Naive thymus-derived CD8-positive, alpha-beta T cell (primary cell): ENCODE results near the gene CA14. TPM values are rescaled to one million over a fixed set of nuclear protein-coding genes. Genes with fewer than 3 reads are reported as not detected.
A peak's percentile ranks its signal among the peaks of the same experiment; 100 is the strongest.
"Not testable (repeated sequence)": the region's sequence is repeated elsewhere in the genome, so short reads cannot be mapped to it uniquely, and the experiment has no call there.

Source experiments
- ATAC-seq, 2 donors: fragments of 150-1000 bp; cut with Tn5 transposase in 1 of 2; sonication (Bioruptor Pico), chemical (Tn5 transposase) in 1 of 2; 1 replicate in 1 of 2; 2 replicates in 1 of 2; pipeline ENCODE4 v1.10.0; 2021; ENCODE audit warnings: mild to moderate bottlenecking in 2 of 2, moderate library complexity in 2 of 2
- POLR2A ChIA-PET: fragments of 350-600 bp; sonication (Branson Sonifier 250); formaldehyde crosslinking; loops from one replicate; lab custom pipeline; 2021; ENCODE audit warnings: antibody characterized with exemption; lab: Charles Lee
- DNase-seq, 10 donors: peaks; one replicate each; pipeline versions ENCODE4 v3.0.0 to v3.0.0-alpha.2; 2020 to 2022
- H3K27ac Mint-ChIP-seq, 10 donors: one replicate each; pipeline ENCODE4 v1.8.0; 2020 to 2022; ENCODE audit warnings: mild to moderate bottlenecking in 10 of 10, mixed read lengths in 10 of 10, moderate library complexity in 4 of 10, inconsistent platforms in 1 of 10
- H3K27me3 Mint-ChIP-seq, 5 donors: one replicate each; pipeline ENCODE4 v1.8.0; 2021 to 2022; ENCODE audit warnings: mixed read lengths in 5 of 5
- H3K36me3 Mint-ChIP-seq, 3 donors: one replicate each; pipeline ENCODE4 v1.8.0; 2020 to 2022; ENCODE audit warnings: mixed read lengths in 3 of 3, mild to moderate bottlenecking in 2 of 3, inconsistent platforms in 1 of 3
- H3K4me1 Mint-ChIP-seq, 4 donors: one replicate each; pipeline ENCODE4 v1.8.0; 2021 to 2022; ENCODE audit warnings: mixed read lengths in 4 of 4
- H3K4me3 Mint-ChIP-seq, 10 donors: one replicate each; pipeline ENCODE4 v1.8.0; 2020 to 2022; ENCODE audit warnings: mild to moderate bottlenecking in 10 of 10, mixed read lengths in 10 of 10, moderate library complexity in 6 of 10, inconsistent platforms in 1 of 10
- H3K9me3 Mint-ChIP-seq, 9 donors: one replicate each; pipeline ENCODE4 v1.8.0; 2020 to 2022; ENCODE audit warnings: mixed read lengths in 9 of 9, mild to moderate bottlenecking in 3 of 9, inconsistent platforms in 1 of 9, moderate library complexity in 1 of 9
- polyA plus RNA-seq, 3 donors: library from polyadenylated mRNA; unstranded; fragments of 300-500 nt; fragmentation: Illumina TruSeq; gene quantifications; one replicate each; pipeline ENCODE4 v1.2.3, GENCODE V29; 2021
- total RNA-seq, 8 experiments: library from RNA in 2 of 8; stranded (reverse) in 2 of 8; gene quantifications; one replicate each; pipeline ENCODE4 v1.2.3 and lab custom pipeline; 2021 to 2026

The CA14 gene
- total and polyA plus RNA-seq, 5 experiments from 2014 or later = 0.20 to 1.0 (median 0.37) TPM; not detected in 2

DNA sequence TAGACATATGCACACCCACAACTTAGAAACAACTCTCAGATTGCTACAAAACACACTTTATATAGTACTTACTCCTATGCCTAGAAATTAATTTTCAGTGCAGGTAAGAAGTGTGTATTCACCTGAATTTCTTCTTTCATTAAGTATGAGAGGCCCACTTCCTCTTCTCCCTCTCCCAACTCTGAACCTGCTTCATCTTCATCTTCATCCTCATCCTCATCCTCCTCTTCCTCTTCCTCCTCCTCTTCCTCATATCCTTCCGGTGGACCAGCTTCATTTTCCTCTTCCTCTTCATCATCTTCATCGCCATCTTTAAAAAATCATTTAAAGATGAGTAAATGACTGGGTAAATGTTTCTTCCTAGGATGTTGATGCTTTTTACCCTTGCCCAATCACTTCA, 31.1 kb upstream of the CA14 start:
- peaks cover 5 to 83% (median 15%) of the 10 kb centered on the region in 3 donors for H3K36me3 Mint-ChIP-seq
- no peaks in the 10 kb centered on the region for H3K9me3 Mint-ChIP-seq
- ATAC-seq = no peak
- no peak overlapping the region for H3K4me3 Mint-ChIP-seq
- peaks cover 0 to 8% (median under 1%) of the 10 kb centered on the region in 4 donors for H3K4me1 Mint-ChIP-seq
- DNase-seq = no peak
- H3K27me3 Mint-ChIP-seq = no peaks in the 10 kb centered on the region
- POLR2A ChIA-PET = no interaction called here
- peak overlapping the region in 6 of 10 donors; percentile 5 to 63 (median 16) for H3K27ac Mint-ChIP-seq

DNA sequence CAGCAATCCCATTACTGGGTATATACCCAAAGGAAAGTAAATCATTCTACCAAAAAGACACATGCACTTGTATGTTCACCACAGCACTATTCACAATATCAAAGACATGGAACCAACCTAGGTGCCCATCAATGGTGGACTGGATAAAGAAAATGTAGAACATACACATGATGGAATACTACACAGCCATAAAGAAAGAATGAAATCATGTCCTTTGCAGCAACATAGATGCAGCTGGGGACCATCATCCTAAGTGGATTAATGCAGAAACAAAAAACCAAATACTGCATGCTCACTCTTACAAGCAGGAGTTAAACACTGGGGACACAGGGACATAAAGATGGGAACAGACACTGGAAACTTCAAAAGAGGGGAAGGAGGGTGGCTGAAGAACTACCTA, 30.3 kb upstream of the CA14 start:
- H3K4me1 Mint-ChIP-seq = peaks cover 0 to 8% (median under 1%) of the 10 kb centered on the region in 4 donors
- no peak for DNase-seq
- H3K9me3 Mint-ChIP-seq = no peaks in the 10 kb centered on the region
- H3K4me3 Mint-ChIP-seq = no peak overlapping the region
- peak overlapping the region in 2 of 10 donors; percentile 20 to 55 for H3K27ac Mint-ChIP-seq
- POLR2A ChIA-PET = no interaction called here
- peaks cover 5 to 80% (median 13%) of the 10 kb centered on the region in 3 donors for H3K36me3 Mint-ChIP-seq
- H3K27me3 Mint-ChIP-seq = no peaks in the 10 kb centered on the region
- no peak for ATAC-seq

DNA sequence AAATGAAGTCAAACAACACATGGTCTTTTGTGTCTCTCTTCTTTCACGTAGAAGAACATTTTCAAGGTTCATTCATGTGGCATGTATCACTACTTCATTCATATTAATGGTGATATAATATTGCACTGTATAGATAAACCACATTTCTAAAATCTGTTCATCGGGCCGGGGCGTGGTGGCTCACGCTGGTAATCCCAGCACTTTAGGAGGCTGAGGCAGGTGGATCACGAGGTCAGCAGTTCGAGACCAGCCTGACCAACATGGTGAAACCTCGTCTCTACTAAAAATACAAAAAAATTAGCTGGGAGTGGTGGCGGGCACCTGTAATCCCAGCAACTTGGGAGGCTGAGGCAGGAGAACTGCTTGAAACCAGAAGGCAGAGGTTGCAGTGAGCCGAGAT, 29.3 kb upstream of the CA14 start:
- H3K27me3 Mint-ChIP-seq, DNase-seq, ATAC-seq, H3K9me3 Mint-ChIP-seq, H3K4me3 Mint-ChIP-seq: not testable (repeated sequence)
- Mint-ChIP-seq H3K36me3 (peaks cover 5 to 77% (median 13%) of the 10 kb centered on the region in 3 donors), H3K27ac (peak overlapping the region in 1 of 10 donors; percentile 4), H3K4me1 (peaks cover 0 to 14% (median 5%) of the 10 kb centered on the region in 4 donors)
- POLR2A ChIA-PET = interaction anchor here (0.7 kb wide), 1 partner anchor 145 kb away, joined by 4 read pairs; no protein-coding TSS in a partner anchor

DNA sequence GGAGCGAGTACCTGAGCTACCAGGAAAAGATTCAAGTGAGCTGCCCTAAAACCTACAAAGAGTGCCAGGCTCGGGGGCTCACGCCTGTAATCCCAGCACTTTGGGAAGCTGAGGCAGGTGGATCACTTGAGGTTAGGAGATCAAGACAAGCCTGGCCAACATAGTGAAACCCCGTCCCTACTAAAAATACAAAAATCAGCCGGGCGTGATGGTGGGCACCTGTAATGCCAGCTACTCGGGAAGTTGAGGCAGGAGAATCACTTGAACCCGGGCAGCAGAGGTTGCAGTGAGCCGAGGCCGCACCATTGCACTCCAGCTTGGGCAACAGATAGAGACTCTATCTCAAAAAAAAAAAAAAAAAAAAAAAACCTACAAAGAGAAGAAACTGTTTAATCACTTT, 24.7 kb upstream of the CA14 start:
- H3K4me3 Mint-ChIP-seq = peak overlapping the region in 6 of 10 donors; percentile 8 to 98 (median 22)
- peak overlapping the region in 8 of 10 donors; percentile 56 to 99 (median 96) for H3K27ac Mint-ChIP-seq
- ATAC-seq, H3K27me3 Mint-ChIP-seq, DNase-seq, H3K9me3 Mint-ChIP-seq: not testable (repeated sequence)
- POLR2A ChIA-PET = interaction anchor here (0.6 to 4.8 kb wide), 6 partner anchors 19 to 345 kb away, joined by 4 to 46 read pairs (median 10); partner anchors contain the start of genes PLEKHO1 and RPRD2
- peaks cover 11 to 21% (median 20%) of the 10 kb centered on the region in 4 donors for H3K4me1 Mint-ChIP-seq
- peaks cover 0 to 31% (median 2%) of the 10 kb centered on the region in 3 donors for H3K36me3 Mint-ChIP-seq

DNA sequence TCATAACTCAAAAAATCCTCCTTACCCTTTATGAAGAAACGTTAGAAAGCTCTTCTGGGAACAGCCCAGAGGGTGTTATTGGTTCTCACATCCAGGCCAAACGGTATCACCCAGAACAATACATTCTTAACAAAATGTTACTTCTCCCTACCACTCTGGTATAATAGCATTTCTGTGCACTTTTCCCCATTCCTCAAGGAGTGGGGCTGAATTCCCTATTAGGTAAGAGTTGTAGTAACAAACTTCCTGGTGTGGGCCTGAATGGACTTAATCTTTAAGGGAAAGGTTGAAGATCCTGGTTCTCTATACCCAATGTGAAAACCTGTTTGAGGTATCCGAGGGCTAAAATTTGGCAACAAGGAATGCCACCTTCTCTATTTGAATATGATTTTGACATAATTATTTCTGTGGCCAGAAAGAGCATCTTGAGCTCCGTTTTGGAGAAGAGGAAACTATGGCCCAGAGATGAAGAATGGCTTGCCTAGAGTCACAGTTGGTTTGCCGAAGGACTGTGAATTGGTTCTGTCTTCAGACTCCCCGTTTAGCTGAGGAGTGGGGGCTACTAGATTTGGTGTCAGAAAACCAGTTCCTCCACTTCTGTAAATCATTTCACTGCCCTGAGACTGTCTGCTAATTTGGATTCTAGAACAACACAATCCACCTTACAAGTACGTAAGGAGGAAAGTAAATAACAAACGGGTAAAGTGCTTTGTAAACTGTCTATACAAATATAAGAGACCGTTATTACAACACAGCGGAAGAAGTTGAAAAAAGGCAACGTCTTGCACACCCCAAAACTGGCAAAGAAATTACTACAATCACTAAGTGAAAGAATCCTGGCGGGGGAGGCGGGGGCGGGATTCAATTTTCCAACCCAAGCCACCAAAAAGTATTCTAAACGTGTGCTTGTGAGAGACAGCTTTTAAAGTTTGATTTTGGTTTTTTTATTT, 23.9 kb upstream of the CA14 start:
- Mint-ChIP-seq H3K27me3 (no peaks in the 10 kb centered on the region), H3K36me3 (peaks cover 0 to 24% (median 0%) of the 10 kb centered on the region in 3 donors), H3K27ac (peak overlapping the region in 8 of 10 donors; percentile 93 to 99 (median 98)), H3K4me3 (peak overlapping the region in 6 of 10 donors; percentile 91 to 98 (median 98)), H3K9me3 (no peaks in the 10 kb centered on the region), H3K4me1 (peaks cover 11 to 21% (median 20%) of the 10 kb centered on the region in 4 donors)
- POLR2A ChIA-PET = interaction anchor here (0.6 to 4.8 kb wide), 20 partner anchors 13 to 1167 kb away, joined by 3 to 46 read pairs (median 4); partner anchors contain the start of genes APH1A, PLEKHO1 and RPRD2
- DNase-seq (peak in 6 of 10 donors; percentile 7 to 35 (median 22)), ATAC-seq (no peak)

DNA sequence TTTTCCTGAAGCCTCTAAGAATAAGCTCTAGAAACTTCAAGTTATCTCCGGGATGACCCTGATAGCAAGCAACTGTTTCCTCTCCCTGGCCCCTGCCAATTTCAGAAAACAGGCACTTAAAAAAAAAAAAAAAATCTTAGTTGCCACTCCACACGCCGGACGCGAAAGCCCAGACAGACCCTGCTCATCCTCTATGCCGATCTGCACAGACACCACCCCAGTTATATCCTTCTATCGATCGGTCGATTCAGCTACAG, 23.3 kb upstream of the CA14 start:
- POLR2A ChIA-PET = interaction anchor here (0.6 to 4.8 kb wide), 21 partner anchors 14 to 1166 kb away, joined by 3 to 46 read pairs (median 4); partner anchors contain the start of genes APH1A, PLEKHO1 and RPRD2
- ATAC-seq (no peak), DNase-seq (no peak)
- Mint-ChIP-seq H3K9me3 (no peaks in the 10 kb centered on the region), H3K27ac (peak overlapping the region in 8 of 10 donors; percentile 93 to 99 (median 98)), H3K36me3 (peaks cover 0 to 18% (median 0%) of the 10 kb centered on the region in 3 donors), H3K27me3 (no peaks in the 10 kb centered on the region), H3K4me3 (peak overlapping the region in 6 of 10 donors; percentile 91 to 98 (median 98)), H3K4me1 (peaks cover 11 to 21% (median 20%) of the 10 kb centered on the region in 4 donors)

DNA sequence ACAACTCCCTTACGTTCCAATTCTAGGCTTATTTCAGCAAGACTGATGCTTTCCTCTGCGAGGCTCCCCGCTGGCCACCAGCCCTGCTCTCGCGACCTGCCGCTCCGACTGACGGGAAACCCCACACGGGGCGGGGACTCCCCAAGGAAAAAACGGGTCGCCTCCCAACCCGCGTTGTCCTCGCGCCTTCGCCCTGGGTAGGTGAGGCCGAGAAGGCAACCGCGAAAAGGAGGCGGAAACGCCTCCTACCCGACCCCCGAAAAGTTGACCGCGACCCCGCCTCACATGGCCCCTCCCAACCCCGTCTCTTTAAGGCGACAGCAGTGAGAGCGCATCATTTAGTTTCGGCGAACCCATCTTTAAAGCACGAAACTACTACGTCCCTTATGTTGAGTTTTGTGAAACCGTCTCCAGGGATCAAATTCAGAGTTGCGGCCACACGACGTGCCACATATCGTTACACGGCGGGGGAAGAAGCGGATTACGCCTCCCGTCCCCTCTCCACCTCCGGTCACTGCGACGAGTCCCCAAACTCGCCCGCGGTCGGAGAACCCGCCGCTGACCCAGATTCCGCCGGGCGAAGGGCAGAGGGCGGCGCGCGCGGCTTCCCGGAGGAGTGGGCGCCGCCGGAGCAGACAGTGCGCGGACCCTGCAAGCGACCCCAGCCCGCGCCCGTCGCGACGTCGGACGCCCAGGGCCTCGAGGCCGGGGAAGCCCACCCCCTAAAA, 22.8 kb upstream of the CA14 start:
- no peaks in the 10 kb centered on the region for H3K27me3 Mint-ChIP-seq
- ATAC-seq (peak; percentile 56 to 57), DNase-seq (peak; percentile 73 to 87 (median 84))
- peaks cover 0 to 14% (median 0%) of the 10 kb centered on the region in 3 donors for H3K36me3 Mint-ChIP-seq
- POLR2A ChIA-PET = interaction anchor here (0.6 to 4.8 kb wide), 23 partner anchors 14 to 1092 kb away, joined by 3 to 46 read pairs (median 4); partner anchors contain the start of genes APH1A, MCL1, PLEKHO1 and RPRD2
- H3K27ac Mint-ChIP-seq = peak overlapping the region in 8 of 10 donors; percentile 93 to 99 (median 98)
- H3K9me3 Mint-ChIP-seq = no peaks in the 10 kb centered on the region
- H3K4me3 Mint-ChIP-seq = peak overlapping the region in 6 of 10 donors; percentile 91 to 98 (median 98)
- peaks cover 11 to 21% (median 20%) of the 10 kb centered on the region in 4 donors for H3K4me1 Mint-ChIP-seq

DNA sequence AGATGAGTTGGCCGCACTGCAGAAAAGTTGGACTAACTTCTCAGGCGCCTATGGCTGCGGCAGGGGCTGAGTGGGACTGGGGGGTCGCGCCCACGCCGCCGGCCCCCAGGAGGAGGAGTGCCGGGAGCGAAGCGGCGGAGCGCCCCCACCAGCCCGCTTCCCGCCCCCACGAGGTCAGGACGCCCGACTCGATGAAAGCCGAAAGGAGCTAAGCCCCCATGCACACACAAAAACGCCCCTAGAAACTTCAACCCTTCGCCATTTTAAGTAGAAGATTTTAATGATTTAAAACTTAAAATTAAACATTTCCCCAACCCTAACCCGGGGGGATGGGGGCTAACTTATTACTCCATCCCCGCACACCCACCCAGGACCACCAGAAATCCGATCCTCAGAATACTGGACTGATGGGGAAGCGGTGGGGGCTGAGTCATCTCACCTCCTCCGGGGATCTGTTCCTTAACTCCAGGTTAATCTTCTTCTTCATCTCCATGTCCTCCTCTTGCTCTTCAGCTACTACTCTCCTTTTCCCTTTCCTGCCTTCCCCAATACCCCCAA, 22.2 kb upstream of the CA14 start:
- Mint-ChIP-seq H3K27me3 (no peaks in the 10 kb centered on the region), H3K9me3 (no peaks in the 10 kb centered on the region), H3K4me3 (no peak overlapping the region), H3K4me1 (peaks cover 11 to 21% (median 20%) of the 10 kb centered on the region in 4 donors), H3K27ac (no peak overlapping the region), H3K36me3 (peaks cover 0 to 9% (median 0%) of the 10 kb centered on the region in 3 donors)
- POLR2A ChIA-PET = interaction anchor here (0.6 to 4.8 kb wide), 20 partner anchors 15 to 1169 kb away, joined by 3 to 46 read pairs (median 4); partner anchors contain the start of genes APH1A, MCL1, PLEKHO1 and RPRD2
- ATAC-seq (peak in 1 of 2 donors; percentile 1), DNase-seq (peak; percentile 15 to 74 (median 34))

DNA sequence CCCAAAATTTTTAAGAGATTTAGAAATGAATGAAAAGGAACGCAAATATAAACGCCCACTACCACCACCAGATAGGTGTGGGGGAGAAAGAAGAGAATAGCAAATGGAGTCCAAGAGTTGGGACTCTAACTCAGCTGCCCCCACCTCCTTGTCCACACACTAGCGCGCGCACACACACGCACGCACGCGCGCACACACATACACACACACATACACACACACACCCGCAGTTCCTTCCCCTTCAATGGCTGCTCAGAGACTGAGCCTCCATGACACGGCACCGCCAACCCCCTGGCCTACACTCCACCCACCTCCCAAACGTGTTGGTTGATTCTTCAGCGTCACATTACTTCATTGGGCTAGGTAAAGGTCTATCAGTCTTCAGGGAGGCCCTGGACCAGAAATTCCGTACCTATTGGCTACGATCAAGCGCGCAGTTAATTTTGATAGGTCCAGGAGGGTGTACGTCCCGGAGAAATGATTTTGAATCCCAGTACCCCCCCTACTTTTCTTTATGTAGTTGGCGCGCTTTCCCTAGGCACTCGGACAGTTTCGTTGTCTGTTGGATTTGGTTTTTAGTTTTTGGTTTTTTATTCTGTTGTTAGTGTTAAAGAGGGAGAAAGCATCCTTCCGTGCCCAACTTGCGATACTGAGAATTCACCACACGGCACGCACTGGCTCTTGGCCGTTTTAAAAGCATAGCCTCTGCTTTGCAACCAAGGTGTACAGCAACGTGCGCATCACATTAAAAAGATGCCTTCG, 21.5 kb upstream of the CA14 start, which contains the start of gene ANP32E:
ANP32E (minus strand) TSS at position 261 of the 762 bp plus-strand sequence. CDS start 326 bp downstream, outside the sequence.
- H3K36me3 Mint-ChIP-seq = peaks cover 0 to 3% (median 0%) of the 10 kb centered on the region in 3 donors
- H3K27me3 Mint-ChIP-seq = no peaks in the 10 kb centered on the region
- H3K4me1 Mint-ChIP-seq = peaks cover 11 to 21% (median 20%) of the 10 kb centered on the region in 4 donors
- peak within 1 kb of the TSS in 6 of 10 donors; percentile 91 to 98 (median 98) for H3K4me3 Mint-ChIP-seq
- ATAC-seq (peak; percentile 88), DNase-seq (peak; percentile 79 to 98 (median 95))
- H3K27ac Mint-ChIP-seq = peak within 1 kb of the TSS in 9 of 10 donors; percentile 70 to 99 (median 97)
- no peaks in the 10 kb centered on the region for H3K9me3 Mint-ChIP-seq
- POLR2A ChIA-PET = interaction anchor here (0.6 to 4.8 kb wide), 23 partner anchors 16 to 1169 kb away, joined by 3 to 46 read pairs (median 4); partner anchors contain the start of genes APH1A, MCL1, PLEKHO1 and RPRD2

DNA sequence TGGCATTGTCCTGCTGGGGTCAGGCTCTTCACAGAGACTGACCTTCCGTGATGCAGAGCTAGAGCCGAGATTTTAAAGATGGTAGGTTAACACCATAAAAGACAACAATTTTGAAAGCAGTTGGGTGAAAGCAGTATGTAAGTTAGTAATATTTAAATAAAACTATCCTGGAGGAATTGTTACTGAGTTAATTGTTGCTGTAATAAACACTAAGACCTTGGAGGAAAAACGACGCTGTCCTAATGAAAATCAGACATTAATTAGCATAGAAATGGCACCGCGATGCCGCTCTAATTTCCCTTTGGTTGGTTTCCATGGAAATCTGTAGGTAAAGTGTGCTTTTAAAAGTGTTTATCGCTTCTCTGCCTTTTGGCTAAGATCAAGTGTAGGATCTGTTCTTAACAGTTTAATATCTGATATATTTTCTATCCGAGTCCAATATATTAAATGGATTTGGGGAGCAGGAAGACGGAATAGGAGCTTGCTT, 20.9 kb upstream of the CA14 start:
- H3K4me3 Mint-ChIP-seq = peak overlapping the region in 1 of 10 donors; percentile 43
- DNase-seq (no peak), ATAC-seq (no peak)
- H3K9me3 Mint-ChIP-seq = no peaks in the 10 kb centered on the region
- H3K4me1 Mint-ChIP-seq = peaks cover 11 to 21% (median 20%) of the 10 kb centered on the region in 4 donors
- H3K27me3 Mint-ChIP-seq = no peaks in the 10 kb centered on the region
- no peaks in the 10 kb centered on the region for H3K36me3 Mint-ChIP-seq
- peak overlapping the region in 3 of 10 donors; percentile 17 to 73 (median 70) for H3K27ac Mint-ChIP-seq
- POLR2A ChIA-PET = interaction anchor here (0.7 to 4.8 kb wide), 6 partner anchors 23 to 349 kb away, joined by 3 to 46 read pairs (median 3); partner anchors contain the start of gene RPRD2
